ENCODE data around the gene FN1. TPM values are rescaled to one million over a fixed set of nuclear protein-coding genes. Genes with fewer than 3 reads are reported as not detected.

The FN1 gene
- total RNA-seq, 4 donors from 2014 or later = 272 to 709 (median 375) TPM

GRCh38 chr2:215354771-215355695 lies 80.8 kb downstream of the FN1 start:
- no peaks in the 10 kb centered on the region for H3K9me3 ChIP-seq
- DNase-seq (ENCODE audit: low spot score in 2 of 2) = no peak
- WGBS, 2 donors = 78 to 83% methylated on average over 9 of the region's 9 CpGs
- no peak overlapping the region for H3K4me3 ChIP-seq
- H3K27me3 ChIP-seq = no peaks in the 10 kb centered on the region
- H3K36me3 ChIP-seq = peaks cover 0 to 64% (median 0%) of the 10 kb centered on the region in 3 donors
- H3K27ac ChIP-seq = no peak overlapping the region
- no peak for TF ChIP-seq POLR2A (IDR thresholded peaks at IDR 0.05)
- no peak for TF ChIP-seq EP300 (IDR thresholded peaks at IDR 0.05)
- TF ChIP-seq, protein P1, sequence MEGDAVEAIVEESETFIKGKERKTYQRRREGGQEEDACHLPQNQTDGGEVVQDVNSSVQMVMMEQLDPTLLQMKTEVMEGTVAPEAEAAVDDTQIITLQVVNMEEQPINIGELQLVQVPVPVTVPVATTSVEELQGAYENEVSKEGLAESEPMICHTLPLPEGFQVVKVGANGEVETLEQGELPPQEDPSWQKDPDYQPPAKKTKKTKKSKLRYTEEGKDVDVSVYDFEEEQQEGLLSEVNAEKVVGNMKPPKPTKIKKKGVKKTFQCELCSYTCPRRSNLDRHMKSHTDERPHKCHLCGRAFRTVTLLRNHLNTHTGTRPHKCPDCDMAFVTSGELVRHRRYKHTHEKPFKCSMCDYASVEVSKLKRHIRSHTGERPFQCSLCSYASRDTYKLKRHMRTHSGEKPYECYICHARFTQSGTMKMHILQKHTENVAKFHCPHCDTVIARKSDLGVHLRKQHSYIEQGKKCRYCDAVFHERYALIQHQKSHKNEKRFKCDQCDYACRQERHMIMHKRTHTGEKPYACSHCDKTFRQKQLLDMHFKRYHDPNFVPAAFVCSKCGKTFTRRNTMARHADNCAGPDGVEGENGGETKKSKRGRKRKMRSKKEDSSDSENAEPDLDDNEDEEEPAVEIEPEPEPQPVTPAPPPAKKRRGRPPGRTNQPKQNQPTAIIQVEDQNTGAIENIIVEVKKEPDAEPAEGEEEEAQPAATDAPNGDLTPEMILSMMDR (IDR thresholded peaks at IDR 0.05) = no peak
- no peaks in the 10 kb centered on the region for H3K4me1 ChIP-seq

DNA sequence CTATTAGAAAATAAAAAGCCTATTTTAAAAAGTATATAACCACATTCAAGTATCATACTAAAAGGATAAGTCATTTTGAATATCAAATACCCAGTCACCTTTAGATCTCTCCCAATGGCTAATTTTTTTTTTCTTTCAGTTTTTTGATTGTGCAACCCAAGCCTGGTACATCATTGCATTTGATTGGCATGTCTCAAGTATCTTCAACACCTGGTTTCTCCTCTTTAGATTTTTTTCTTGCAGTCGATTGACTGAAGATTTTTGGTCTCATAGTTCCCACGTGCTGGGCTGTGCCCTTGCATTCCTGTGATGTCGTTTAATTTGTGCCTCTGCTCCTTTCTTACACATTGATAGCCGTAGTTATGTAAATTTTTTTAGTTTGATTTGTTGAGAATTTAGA lies 83.3 kb downstream of the FN1 start:
- TF ChIP-seq, protein P1 (IDR thresholded peaks at IDR 0.05) = no peak
- TF ChIP-seq EP300 (IDR thresholded peaks at IDR 0.05) (no peak), POLR2A (IDR thresholded peaks at IDR 0.05) (no peak)
- 57 to 58% methylated on average over 4 of the region's 4 CpGs for WGBS, 2 donors
- H3K27me3 ChIP-seq = no peaks in the 10 kb centered on the region
- no peaks in the 10 kb centered on the region for H3K9me3 ChIP-seq
- H3K4me3 ChIP-seq = no peak overlapping the region
- no peak for DNase-seq (ENCODE audit: low spot score in 2 of 2)
- H3K27ac ChIP-seq = no peak overlapping the region
- H3K36me3 ChIP-seq = peaks cover 0 to 73% (median 0%) of the 10 kb centered on the region in 3 donors
- no peaks in the 10 kb centered on the region for H3K4me1 ChIP-seq

DNA sequence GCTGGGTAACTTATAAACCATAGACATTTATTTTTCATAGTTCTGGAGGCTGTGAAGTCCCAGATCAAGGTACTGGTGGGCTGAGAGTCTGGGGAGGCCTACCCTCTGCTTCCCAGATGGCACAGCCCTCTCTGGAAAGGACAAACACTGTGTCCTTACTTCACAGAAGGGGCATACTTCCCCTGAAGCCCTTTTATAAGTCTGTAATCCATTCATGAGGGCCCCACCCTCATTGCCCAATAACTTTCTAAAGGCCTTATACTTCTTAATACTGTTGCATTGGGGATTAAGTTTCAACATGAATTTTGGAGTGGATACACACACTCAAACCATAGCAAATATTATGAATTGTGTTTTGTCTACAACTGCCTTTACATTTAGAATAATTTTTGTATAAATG lies 88.0 kb downstream of the FN1 start:
- H3K4me3 ChIP-seq = no peak overlapping the region
- no peaks in the 10 kb centered on the region for H3K4me1 ChIP-seq
- H3K36me3 ChIP-seq = peaks cover 0 to 92% (median 9%) of the 10 kb centered on the region in 3 donors
- no peak overlapping the region for H3K27ac ChIP-seq
- TF ChIP-seq POLR2A (IDR thresholded peaks at IDR 0.05) = no peak
- TF ChIP-seq, protein P1 (IDR thresholded peaks at IDR 0.05) = no peak
- TF ChIP-seq EP300 (IDR thresholded peaks at IDR 0.05) = no peak
- no peaks in the 10 kb centered on the region for H3K9me3 ChIP-seq
- H3K27me3 ChIP-seq = no peaks in the 10 kb centered on the region
- DNase-seq (ENCODE audit: low spot score in 2 of 2) = no peak

DNA sequence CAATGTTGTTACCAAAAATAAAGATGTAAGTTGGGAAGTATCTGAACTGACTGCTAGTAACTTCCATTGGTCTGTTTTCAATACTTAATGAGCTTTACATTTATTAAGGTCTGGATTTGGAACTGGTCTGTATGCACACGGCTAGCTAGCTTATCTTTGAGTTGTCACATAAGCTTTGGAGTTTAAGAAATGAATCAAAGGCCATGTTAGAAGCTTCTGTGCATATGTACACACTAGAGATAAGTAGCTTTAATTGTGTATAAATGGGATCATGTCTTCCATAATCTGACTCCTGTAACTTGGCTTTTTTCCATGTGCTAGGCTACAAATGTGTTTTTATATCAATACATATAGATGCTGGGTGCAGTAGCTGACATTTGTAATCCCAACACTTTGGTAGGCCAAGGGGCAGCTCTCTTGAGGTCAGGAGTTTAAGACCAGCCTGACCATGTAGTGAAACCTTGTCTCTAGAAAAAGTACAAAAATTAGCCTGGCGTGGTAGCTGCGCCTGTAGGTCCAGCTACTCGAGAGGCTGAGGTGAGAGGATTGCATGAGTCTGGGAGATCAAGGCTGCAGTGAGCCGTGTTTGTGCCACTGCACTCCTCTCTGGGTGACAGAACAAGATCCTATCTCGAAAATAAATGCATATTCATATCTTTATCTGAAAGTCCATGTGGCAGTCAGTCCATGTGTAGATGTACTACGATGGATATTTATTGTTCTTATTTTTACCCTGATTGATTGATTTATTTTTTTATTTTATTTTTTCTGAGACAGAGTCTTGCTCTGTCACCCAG lies 96.8 kb downstream of the FN1 start:
- Histone ChIP-seq H3K27ac (no peak overlapping the region), H3K4me1 (no peaks in the 10 kb centered on the region), H3K36me3 (peaks cover 2 to 92% (median 21%) of the 10 kb centered on the region in 3 donors), H3K9me3 (no peaks in the 10 kb centered on the region), H3K27me3 (no peaks in the 10 kb centered on the region), H3K4me3 (no peak overlapping the region)
- TF ChIP-seq POLR2A (IDR thresholded peaks at IDR 0.05) = no peak
- no peak for TF ChIP-seq EP300 (IDR thresholded peaks at IDR 0.05)
- TF ChIP-seq, protein P1 (IDR thresholded peaks at IDR 0.05) = no peak
- no peak for DNase-seq (ENCODE audit: low spot score in 2 of 2)
- WGBS, 2 donors = 94% methylated on average over 7 of the region's 7 CpGs
